ENCODE results near the gene NEDD4.

Gene NEDD4

DNA sequence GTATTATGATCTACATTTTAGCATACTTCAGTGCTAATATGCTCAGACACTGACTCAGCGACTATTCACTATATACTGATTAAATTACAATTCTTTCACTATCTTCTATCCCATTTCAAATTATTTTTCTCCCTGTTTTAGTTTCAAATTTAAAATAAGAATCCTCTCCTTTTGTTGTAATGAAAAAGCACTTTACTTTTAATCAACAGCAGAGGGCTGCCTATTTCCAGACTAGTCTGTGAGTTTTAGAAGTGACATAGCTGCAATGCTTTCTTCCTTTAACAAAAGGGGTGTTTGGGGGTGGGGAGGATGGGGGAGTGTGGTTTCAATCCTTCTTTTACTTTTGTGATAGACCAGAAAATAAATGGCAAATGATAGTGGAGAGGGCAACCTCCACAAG is 2.4 kb downstream of the NEDD4 start:
- Histone ChIP-seq H3K4me1 (ENCODE audit: control insufficient read depth, insufficient read depth, low read length) (peaks cover 8% of the 10 kb centered on the region; the same call in 1 of the 2 replicates), H3K27ac (ENCODE audit: extremely low read depth, low read depth, low read length) (no peak overlapping the region), H3K9me3 (ENCODE audit: control insufficient read depth, insufficient read depth, low read depth, low read length) (no peaks in the 10 kb centered on the region), H3K4me3 (ENCODE audit: low read depth, low read length) (no peak overlapping the region), H3K36me3 (ENCODE audit: control insufficient read depth in 2 of 2, insufficient read depth in 1 of 2, low read length in 2 of 2) (no peaks in the 10 kb centered on the region)
- ChIA-PET CTCF (interaction anchor here (0.7 kb wide), 1 partner anchor 40 kb away, joined by 3 read pairs; no protein-coding TSS in a partner anchor), POLR2A (no interaction called here)
- TF ChIP-seq, protein P1, sequence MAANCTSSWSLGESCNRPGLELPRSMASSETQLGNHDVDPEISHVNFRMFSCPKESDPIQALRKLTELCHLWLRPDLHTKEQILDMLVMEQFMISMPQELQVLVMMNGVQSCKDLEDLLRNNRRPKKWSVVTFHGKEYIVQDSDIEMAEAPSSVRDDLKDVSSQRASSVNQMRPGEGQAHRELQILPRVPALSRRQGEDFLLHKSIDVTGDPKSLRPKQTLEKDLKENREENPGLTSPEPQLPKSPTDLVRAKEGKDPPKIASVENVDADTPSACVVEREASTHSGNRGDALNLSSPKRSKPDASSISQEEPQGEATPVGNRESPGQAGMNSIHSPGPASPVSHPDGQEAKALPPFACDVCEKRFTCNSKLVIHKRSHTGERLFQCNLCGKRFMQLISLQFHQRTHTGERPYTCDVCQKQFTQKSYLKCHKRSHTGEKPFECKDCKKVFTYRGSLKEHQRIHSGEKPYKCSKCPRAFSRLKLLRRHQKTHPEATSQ (tag by site-specific recombination; IDR thresholded peaks at IDR 0.05): no peak
- TF ChIP-seq, protein P2, sequence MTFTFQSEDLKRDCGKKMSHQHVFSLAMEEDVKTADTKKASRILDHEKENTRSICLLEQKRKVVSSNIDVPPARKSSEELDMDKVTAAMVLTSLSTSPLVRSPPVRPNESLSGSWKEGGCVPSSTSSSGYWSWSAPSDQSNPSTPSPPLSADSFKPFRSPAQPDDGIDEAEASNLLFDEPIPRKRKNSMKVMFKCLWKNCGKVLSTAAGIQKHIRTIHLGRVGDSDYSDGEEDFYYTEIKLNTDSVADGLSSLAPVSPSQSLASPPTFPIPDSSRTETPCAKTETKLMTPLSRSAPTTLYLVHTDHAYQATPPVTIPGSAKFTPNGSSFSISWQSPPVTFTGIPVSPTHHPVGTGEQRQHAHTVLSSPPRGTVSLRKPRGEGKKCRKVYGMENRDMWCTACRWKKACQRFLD (tag by site-specific recombination; IDR thresholded peaks at IDR 0.05): no peak
- no peak for TF ChIP-seq ZNF121 (tag by site-specific recombination; IDR thresholded peaks at IDR 0.05)
- TF ChIP-seq ZNF140 (tag by site-specific recombination; IDR thresholded peaks at IDR 0.05): no peak
- no peak for TF ChIP-seq ZNF843 (tag by site-specific recombination; IDR thresholded peaks at IDR 0.05)
- no peak for TF ChIP-seq ZFP41 (tag by site-specific recombination; IDR thresholded peaks at IDR 0.05; ENCODE audit: borderline replicate concordance)
- no peak for TF ChIP-seq ZNF510 (tag by site-specific recombination; IDR thresholded peaks at IDR 0.05; ENCODE audit: insufficient replicate concordance)
- TF ChIP-seq, protein P3, sequence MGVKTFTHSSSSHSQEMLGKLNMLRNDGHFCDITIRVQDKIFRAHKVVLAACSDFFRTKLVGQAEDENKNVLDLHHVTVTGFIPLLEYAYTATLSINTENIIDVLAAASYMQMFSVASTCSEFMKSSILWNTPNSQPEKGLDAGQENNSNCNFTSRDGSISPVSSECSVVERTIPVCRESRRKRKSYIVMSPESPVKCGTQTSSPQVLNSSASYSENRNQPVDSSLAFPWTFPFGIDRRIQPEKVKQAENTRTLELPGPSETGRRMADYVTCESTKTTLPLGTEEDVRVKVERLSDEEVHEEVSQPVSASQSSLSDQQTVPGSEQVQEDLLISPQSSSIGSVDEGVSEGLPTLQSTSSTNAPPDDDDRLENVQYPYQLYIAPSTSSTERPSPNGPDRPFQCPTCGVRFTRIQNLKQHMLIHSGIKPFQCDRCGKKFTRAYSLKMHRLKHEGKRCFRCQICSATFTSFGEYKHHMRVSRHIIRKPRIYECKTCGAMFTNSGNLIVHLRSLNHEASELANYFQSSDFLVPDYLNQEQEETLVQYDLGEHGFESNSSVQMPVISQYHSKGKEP (tag by site-specific recombination; IDR thresholded peaks at IDR 0.05): no peak

DNA sequence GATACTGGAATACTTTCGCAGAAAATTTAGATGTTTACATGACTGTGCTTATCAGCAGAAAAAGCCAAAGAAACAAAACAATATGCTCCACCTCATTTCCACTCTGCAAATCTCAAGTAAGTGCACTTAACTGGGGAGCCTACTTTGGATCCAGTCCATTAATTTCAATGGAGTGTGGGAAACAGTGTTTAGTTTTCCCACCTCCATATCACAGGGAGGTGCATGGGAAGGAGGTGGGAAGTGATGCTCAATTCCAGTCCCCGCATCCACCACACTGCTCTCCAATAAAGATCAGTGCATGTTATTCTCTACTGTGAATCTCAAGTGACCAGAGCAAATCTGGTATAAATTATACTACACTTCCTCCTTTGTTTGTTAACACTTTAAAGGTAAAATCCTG is 2.9 kb downstream of the NEDD4 start:
- H3K4me3 ChIP-seq (ENCODE audit: low read depth, low read length): no peak overlapping the region
- no peaks in the 10 kb centered on the region for H3K36me3 ChIP-seq (ENCODE audit: control insufficient read depth in 2 of 2, insufficient read depth in 1 of 2, low read length in 2 of 2)
- ChIA-PET CTCF (interaction anchor here (0.5 kb wide), 1 partner anchor 8 kb away, joined by 3 read pairs; no protein-coding TSS in a partner anchor), POLR2A (no interaction called here)
- peaks cover 8% of the 10 kb centered on the region; the same call in 1 of the 2 replicates for H3K4me1 ChIP-seq (ENCODE audit: control insufficient read depth, insufficient read depth, low read length)
- H3K27ac ChIP-seq (ENCODE audit: extremely low read depth, low read depth, low read length): no peak overlapping the region
- H3K9me3 ChIP-seq (ENCODE audit: control insufficient read depth, insufficient read depth, low read depth, low read length): no peaks in the 10 kb centered on the region
- TF ChIP-seq, protein P4, sequence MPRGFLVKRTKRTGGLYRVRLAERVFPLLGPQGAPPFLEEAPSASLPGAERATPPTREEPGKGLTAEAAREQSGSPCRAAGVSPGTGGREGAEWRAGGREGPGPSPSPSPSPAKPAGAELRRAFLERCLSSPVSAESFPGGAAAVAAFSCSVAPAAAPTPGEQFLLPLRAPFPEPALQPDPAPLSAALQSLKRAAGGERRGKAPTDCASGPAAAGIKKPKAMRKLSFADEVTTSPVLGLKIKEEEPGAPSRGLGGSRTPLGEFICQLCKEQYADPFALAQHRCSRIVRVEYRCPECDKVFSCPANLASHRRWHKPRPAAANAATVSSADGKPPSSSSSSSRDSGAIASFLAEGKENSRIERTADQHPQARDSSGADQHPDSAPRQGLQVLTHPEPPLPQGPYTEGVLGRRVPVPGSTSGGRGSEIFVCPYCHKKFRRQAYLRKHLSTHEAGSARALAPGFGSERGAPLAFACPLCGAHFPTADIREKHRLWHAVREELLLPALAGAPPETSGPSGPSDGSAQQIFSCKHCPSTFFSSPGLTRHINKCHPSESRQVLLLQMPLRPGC (tag by site-specific recombination; IDR thresholded peaks at IDR 0.05): no peak
- no peak for TF ChIP-seq ZNF473 (tag by site-specific recombination; IDR thresholded peaks at IDR 0.05)
- TF ChIP-seq GLIS1 (tag by site-specific recombination; IDR thresholded peaks at IDR 0.05): no peak
- TF ChIP-seq ZNF600 (tag by site-specific recombination; IDR thresholded peaks at IDR 0.05): peak; percentile 52; the same call in 1 of the 2 replicates
- TF ChIP-seq ZNF391 (tag by site-specific recombination; IDR thresholded peaks at IDR 0.05; ENCODE audit: borderline replicate concordance, low read depth): no peak
- TF ChIP-seq ZSCAN30 (tag by site-specific recombination; IDR thresholded peaks at IDR 0.05): no peak
- TF ChIP-seq, protein P5, sequence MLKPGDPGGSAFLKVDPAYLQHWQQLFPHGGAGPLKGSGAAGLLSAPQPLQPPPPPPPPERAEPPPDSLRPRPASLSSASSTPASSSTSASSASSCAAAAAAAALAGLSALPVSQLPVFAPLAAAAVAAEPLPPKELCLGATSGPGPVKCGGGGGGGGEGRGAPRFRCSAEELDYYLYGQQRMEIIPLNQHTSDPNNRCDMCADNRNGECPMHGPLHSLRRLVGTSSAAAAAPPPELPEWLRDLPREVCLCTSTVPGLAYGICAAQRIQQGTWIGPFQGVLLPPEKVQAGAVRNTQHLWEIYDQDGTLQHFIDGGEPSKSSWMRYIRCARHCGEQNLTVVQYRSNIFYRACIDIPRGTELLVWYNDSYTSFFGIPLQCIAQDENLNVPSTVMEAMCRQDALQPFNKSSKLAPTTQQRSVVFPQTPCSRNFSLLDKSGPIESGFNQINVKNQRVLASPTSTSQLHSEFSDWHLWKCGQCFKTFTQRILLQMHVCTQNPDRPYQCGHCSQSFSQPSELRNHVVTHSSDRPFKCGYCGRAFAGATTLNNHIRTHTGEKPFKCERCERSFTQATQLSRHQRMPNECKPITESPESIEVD (tag by site-specific recombination; IDR thresholded peaks at IDR 0.05): peak; percentile 49; the same call in 1 of the 2 replicates
- peak; percentile 83 for TF ChIP-seq FEZF1 (tag by site-specific recombination; IDR thresholded peaks at IDR 0.05)
- 0 out of 2 replicates have a peak, but pooled peaks have one; percentile 29 for TF ChIP-seq ZNF341 (tag by site-specific recombination; IDR thresholded peaks at IDR 0.05; ENCODE audit: low read depth)
- TF ChIP-seq EGR2 (tag by site-specific recombination; IDR thresholded peaks at IDR 0.05; ENCODE audit: low read depth): peak; percentile 85
- 0 out of 2 replicates have a peak, but pooled peaks have one; percentile 17 for TF ChIP-seq OSR2 (tag by site-specific recombination; IDR thresholded peaks at IDR 0.05)
- TF ChIP-seq ZFHX2 (tag by site-specific recombination; conservative IDR thresholded peaks at IDR 0.05): peak; percentile 86
